ENCODE measurements around the gene TEX29.

Gene TEX29

GRCh38 chr13:111319521-111319920 lies 921 bp upstream of the TEX29 start:
- no peak for TF ChIP-seq POLR2A (IDR thresholded peaks at IDR 0.05; ENCODE audit: extremely low read depth, insufficient read length)
- no peak for TF ChIP-seq MAX (IDR thresholded peaks at IDR 0.05; ENCODE audit: low read depth, low read length)
- no peak for TF ChIP-seq MYC (IDR thresholded peaks at IDR 0.05; ENCODE audit: low read depth, low read length)
- TF ChIP-seq CTCF (IDR thresholded peaks at IDR 0.05; ENCODE audit: low read depth, low read length): no peak
- DNase-seq (ENCODE audit: low read depth): no peak

GRCh38 chr13:111322001-111322915 lies 1.8 kb downstream of the TEX29 start:
- no peak for TF ChIP-seq CTCF (IDR thresholded peaks at IDR 0.05; ENCODE audit: low read depth, low read length)
- TF ChIP-seq MAX (IDR thresholded peaks at IDR 0.05; ENCODE audit: low read depth, low read length): no peak
- TF ChIP-seq MYC (IDR thresholded peaks at IDR 0.05; ENCODE audit: low read depth, low read length): no peak
- no peak for TF ChIP-seq POLR2A (IDR thresholded peaks at IDR 0.05; ENCODE audit: extremely low read depth, insufficient read length)
- H3K4me3 ChIP-seq (ENCODE audit: low read depth, low read length): no peak overlapping the region
- DNase-seq (ENCODE audit: low read depth): no peak

More at GRCh38 chr13:111319521-111319920, 921 bp upstream of the TEX29 start:
- H3K4me3 ChIP-seq (ENCODE audit: low read depth, low read length): no peak overlapping the region

GRCh38 chr13:111322916-111323331 lies 2.5 kb downstream of the TEX29 start:
- no peak for DNase-seq (ENCODE audit: low read depth)
- no peak overlapping the region for H3K4me3 ChIP-seq (ENCODE audit: low read depth, low read length)
- TF ChIP-seq MYC (IDR thresholded peaks at IDR 0.05; ENCODE audit: low read depth, low read length) (no peak), MAX (IDR thresholded peaks at IDR 0.05; ENCODE audit: low read depth, low read length) (no peak), CTCF (IDR thresholded peaks at IDR 0.05; ENCODE audit: low read depth, low read length) (no peak), POLR2A (IDR thresholded peaks at IDR 0.05; ENCODE audit: extremely low read depth, insufficient read length) (no peak)

GRCh38 chr13:111323549-111323948 lies 3.1 kb downstream of the TEX29 start:
- no peak for DNase-seq (ENCODE audit: low read depth)
- no peak for TF ChIP-seq POLR2A (IDR thresholded peaks at IDR 0.05; ENCODE audit: extremely low read depth, insufficient read length)
- TF ChIP-seq MYC (IDR thresholded peaks at IDR 0.05; ENCODE audit: low read depth, low read length): no peak
- no peak for TF ChIP-seq CTCF (IDR thresholded peaks at IDR 0.05; ENCODE audit: low read depth, low read length)
- TF ChIP-seq MAX (IDR thresholded peaks at IDR 0.05; ENCODE audit: low read depth, low read length): no peak
- no peak overlapping the region for H3K4me3 ChIP-seq (ENCODE audit: low read depth, low read length)

- no peak for DNase-seq (ENCODE audit: low read depth)
- no peak overlapping the region for H3K4me3 ChIP-seq (ENCODE audit: low read depth, low read length)
- TF ChIP-seq MAX (IDR thresholded peaks at IDR 0.05; ENCODE audit: low read depth, low read length) (no peak), CTCF (IDR thresholded peaks at IDR 0.05; ENCODE audit: low read depth, low read length) (no peak), MYC (IDR thresholded peaks at IDR 0.05; ENCODE audit: low read depth, low read length) (no peak), POLR2A (IDR thresholded peaks at IDR 0.05; ENCODE audit: extremely low read depth, insufficient read length) (no peak)
Measured at GRCh38 chr13:111323950-111324651, 3.7 kb downstream of the TEX29 start.

Data from NB4 (cell line).